CD14-positive monocyte (primary cell): ENCODE data around the gene IL16. TPM values are rescaled to one million over a fixed set of nuclear protein-coding genes. Genes with fewer than 3 reads are reported as not detected.

ENCODE experiments used
- DNase-seq, 3 donors: peaks; one replicate each; pipeline ENCODE4 v3.0.0-alpha.2; 2011 to 2022
- H2AFZ ChIP-seq: 2 replicates; pipeline ENCODE4 v1.6.0; 2012; ENCODE audit warnings: mild to moderate bottlenecking, low read depth, low read length, inconsistent platforms; ENCODE audit not compliant: insufficient read depth, poor library complexity, severe bottlenecking
- H3K27ac ChIP-seq, 2 donors: 1 replicate in 1 of 2; 2 replicates in 1 of 2; pipeline ENCODE4 v1.5.1; 2012 to 2013; ENCODE audit warnings: low read length in 2 of 2, control low read depth in 1 of 2, inconsistent platforms in 1 of 2, low read depth in 1 of 2, mild to moderate bottlenecking in 1 of 2
- H3K27me3 ChIP-seq, 2 donors: one replicate each; pipeline versions ENCODE4 v1.6.0 to v1.6.1; 2011 to 2013; ENCODE audit warnings: low read length in 2 of 2; ENCODE audit not compliant: control insufficient read depth in 2 of 2, insufficient read depth in 2 of 2
- H3K36me3 ChIP-seq, 2 donors: replicated peaks in 1 of 2; 1 replicate in 1 of 2; 2 replicates in 1 of 2; pipeline versions ENCODE4 v1.5.1 to v1.6.1; 2012 to 2013; ENCODE audit warnings: low read length in 2 of 2, control low read depth in 1 of 2, inconsistent platforms in 1 of 2, mild to moderate bottlenecking in 1 of 2; ENCODE audit not compliant: insufficient read depth in 2 of 2, control insufficient read depth in 1 of 2
- H3K4me1 ChIP-seq, 2 donors: 1 replicate in 1 of 2; 2 replicates in 1 of 2; pipeline versions ENCODE4 v1.5.1 to v1.6.1; 2012 to 2013; ENCODE audit warnings: low read length in 2 of 2, control low read depth in 1 of 2, inconsistent platforms in 1 of 2, mild to moderate bottlenecking in 1 of 2, moderate library complexity in 1 of 2; ENCODE audit not compliant: insufficient read depth in 2 of 2, control insufficient read depth in 1 of 2
- H3K4me2 ChIP-seq: replicated peaks from 2 replicates; pipeline ENCODE3; 2012; ENCODE audit warnings: low read length, moderate library complexity, mild to moderate bottlenecking; ENCODE audit not compliant: poor library complexity, severe bottlenecking; ENCODE audit errors: extremely low read depth
- H3K4me3 ChIP-seq, 3 experiments: fragments of 200-600 bp in 1 of 3; sonication (generic) in 1 of 3; replicated peaks in 1 of 3; 1 replicate in 2 of 3; 2 replicates in 1 of 3; pipeline ENCODE4 v1.5.1; 2011 to 2013; ENCODE audit warnings: low read length in 3 of 3, mild to moderate bottlenecking in 3 of 3, control low read depth in 2 of 3, low read depth in 2 of 3, inconsistent platforms in 1 of 3, moderate library complexity in 1 of 3
- H3K79me2 ChIP-seq: 2 replicates; pipeline ENCODE4 v1.6.0; 2012; ENCODE audit warnings: mild to moderate bottlenecking, control low read depth, inconsistent platforms, low read length, moderate library complexity; ENCODE audit not compliant: insufficient read depth
- H3K9ac ChIP-seq: 2 replicates; pipeline ENCODE4 v1.6.0; 2017; ENCODE audit warnings: low read length, mild to moderate bottlenecking; ENCODE audit not compliant: insufficient read depth, poor library complexity, severe bottlenecking
- H3K9me3 ChIP-seq, 2 donors: replicated peaks in 1 of 2; 1 replicate in 1 of 2; 2 replicates in 1 of 2; pipeline versions ENCODE4 v1.5.1 to v1.6.1; 2012 to 2013; ENCODE audit warnings: low read length in 2 of 2, control low read depth in 1 of 2; ENCODE audit not compliant: control insufficient read depth in 1 of 2, insufficient read depth in 1 of 2
- H4K20me1 ChIP-seq: 2 replicates; pipeline ENCODE4 v1.6.0; 2012; ENCODE audit warnings: mild to moderate bottlenecking, low read length, control low read depth, moderate library complexity; ENCODE audit not compliant: insufficient read depth
- H3K27ac Mint-ChIP-seq, 7 donors: one replicate each; pipeline ENCODE4 v1.8.0; 2020; ENCODE audit warnings: mild to moderate bottlenecking in 7 of 7, mixed read lengths in 7 of 7, moderate library complexity in 6 of 7, inconsistent platforms in 2 of 7
- H3K27me3 Mint-ChIP-seq, 3 donors: one replicate each; pipeline ENCODE4 v1.8.0; 2021 to 2022; ENCODE audit warnings: low read depth in 3 of 3, mild to moderate bottlenecking in 3 of 3, mixed read lengths in 3 of 3, moderate library complexity in 3 of 3, inconsistent platforms in 1 of 3
- H3K36me3 Mint-ChIP-seq, 2 donors: one replicate each; pipeline ENCODE4 v1.8.0; 2020; ENCODE audit warnings: mixed read lengths in 2 of 2, inconsistent platforms in 1 of 2, mild to moderate bottlenecking in 1 of 2
- H3K4me1 Mint-ChIP-seq: one replicate; pipeline ENCODE4 v1.8.0; 2020; ENCODE audit warnings: mild to moderate bottlenecking, mixed read lengths
- H3K4me3 Mint-ChIP-seq, 2 donors: one replicate each; pipeline ENCODE4 v1.8.0; 2020; ENCODE audit warnings: mild to moderate bottlenecking in 2 of 2, mixed read lengths in 2 of 2, moderate library complexity in 1 of 2
- H3K9me3 Mint-ChIP-seq, 7 donors: one replicate each; pipeline ENCODE4 v1.8.0; 2020 to 2022; ENCODE audit warnings: mixed read lengths in 7 of 7, mild to moderate bottlenecking in 6 of 7, moderate library complexity in 6 of 7, inconsistent platforms in 2 of 7
- CTCF ChIP-seq: fragments of 200-600 bp; IDR thresholded peaks from one replicate; pipeline ENCODE4 v1.8.0; 2022; ENCODE audit warnings: antibody characterized with exemption, mild to moderate bottlenecking
- WGBS: methylation state at CpG from one replicate; pipeline ENCODE4 v1.1.5; 2013; ENCODE audit warnings: missing lambda C conversion rate; ENCODE audit not compliant: insufficient coverage; 5-methylcytosine and 5-hydroxymethylcytosine counted together
- intact Hi-C, 2 donors: fragments of 100-400 bp; cut with micrococcal nuclease; formaldehyde crosslinking; loops; one replicate each; pipeline versions ENCODE4 v1.15.0 to v1.15.1; 2023
- polyA minus RNA-seq: library from RNA; depleted of rRNA, polyadenylated mRNA; stranded (reverse); fragments of >200 nt; gene quantifications from 2 replicates; pipeline ENCODE4 v1.2.3, GENCODE V29; 2012
- polyA plus RNA-seq, 3 donors: library from polyadenylated mRNA; depleted of rRNA in 1 of 3; unstranded in 2 of 3; stranded (reverse) in 1 of 3; fragments of 300-500 nt in 2 of 3; fragments of >200 nt in 1 of 3; fragmentation: Illumina TruSeq in 2 of 3; gene quantifications; 1 replicate in 2 of 3; 2 replicates in 1 of 3; pipeline ENCODE4 v1.2.3, GENCODE V29; 2012 to 2021
- total RNA-seq, 12 experiments: library from RNA in 1 of 12; stranded (reverse) in 1 of 12; fragments of 120-200 nt in 1 of 12; gene quantifications; one replicate each; pipeline ENCODE4 v1.2.4 and lab custom pipeline; 2013 to 2026; ENCODE audit warnings: mixed read lengths in 6 of 12, inconsistent platforms in 1 of 12

IL16 gene
- 57.1 TPM for total RNA-seq (2013)
- 10 to 100 TPM; 64.8 to 95.1 (median 71.5) TPM for polyA plus RNA-seq
- polyA minus RNA-seq = 57.9 and 106 TPM in 2 replicates
- total RNA-seq (lab: John Stamatoyannopoulos, UW) = 11.6 to 223 (median 86.0) reads per million in 11 experiments

GRCh38 chr15:81196576-81197254 is at the start of gene IL16:
Gene IL16 (plus strand): TSS chr15:81196879. CDS start chr15:81225400, 28,521 bp downstream.
- intact Hi-C loops = no loop called here
- no peak within 1 kb of the TSS for H3K4me3 ChIP-seq
- H3K9me3 ChIP-seq = no peaks in the 10 kb centered on the region
- no peaks in the 10 kb centered on the region for H3K27me3 ChIP-seq
- WGBS = 87% methylated on average over 15 of the region's 16 CpGs
- Mint-ChIP-seq H3K27ac (peak within 1 kb of the TSS in 1 of 7 donors; percentile 51), H3K36me3 (no peaks in the 10 kb centered on the region), H3K4me3 (no peak within 1 kb of the TSS), H3K4me1 (no peaks in the 10 kb centered on the region), H3K27me3 (peaks cover 0 to 6% (median 4%) of the 10 kb centered on the region in 3 donors), H3K9me3 (no peaks in the 10 kb centered on the region)
- no peak within 1 kb of the TSS for H3K27ac ChIP-seq
- no peak within 1 kb of the TSS for H2AFZ ChIP-seq
- no peaks in the 10 kb centered on the region for H3K36me3 ChIP-seq
- no peak for TF ChIP-seq CTCF
- H3K9ac ChIP-seq = no peak within 1 kb of the TSS
- no peaks in the 10 kb centered on the region for H3K79me2 ChIP-seq
- no peak within 1 kb of the TSS for H3K4me2 ChIP-seq
- no peaks in the 10 kb centered on the region for H3K4me1 ChIP-seq
- no peaks in the 10 kb centered on the region for H4K20me1 ChIP-seq
- DNase-seq = no peak

- H3K27me3 ChIP-seq = no peaks in the 10 kb centered on the region
- no peak overlapping the region for H3K4me3 Mint-ChIP-seq
- TF ChIP-seq CTCF = no peak
- H3K4me1 ChIP-seq = no peaks in the 10 kb centered on the region
- H3K4me1 Mint-ChIP-seq = peaks cover 4% of the 10 kb centered on the region
- H3K27ac Mint-ChIP-seq = no peak overlapping the region
- peaks cover 0 to 3% (median 0%) of the 10 kb centered on the region in 7 donors for H3K9me3 Mint-ChIP-seq
- H3K79me2 ChIP-seq = no peaks in the 10 kb centered on the region
- H3K27me3 Mint-ChIP-seq = peaks cover 0 to 6% (median 3%) of the 10 kb centered on the region in 3 donors
- H4K20me1 ChIP-seq = no peaks in the 10 kb centered on the region
- H3K9ac ChIP-seq = no peak overlapping the region
- H2AFZ ChIP-seq = no peak overlapping the region
- no peaks in the 10 kb centered on the region for H3K36me3 Mint-ChIP-seq
- DNase-seq = no peak
- H3K36me3 ChIP-seq = no peaks in the 10 kb centered on the region
- no CpG with 5 or more reads among the region's 7 CpGs for WGBS
- no peak overlapping the region for H3K27ac ChIP-seq
- intact Hi-C loops = no loop called here
- H3K4me3 ChIP-seq = no peak overlapping the region
- H3K4me2 ChIP-seq = no peak overlapping the region
- H3K9me3 ChIP-seq = no peaks in the 10 kb centered on the region
Observed at GRCh38 chr15:81151389-81151788, 45.3 kb upstream of the IL16 start.
